GM18507 (cell line): ENCODE results near the gene PKD2L1.
A peak's percentile ranks its signal among the peaks of the same experiment; 100 is the strongest.
"Not testable (repeated sequence)": the region's sequence is repeated elsewhere in the genome, so short reads cannot be mapped to it uniquely, and the experiment has no call there.

Experiments used
- DNase-seq: peaks from one replicate; pipeline ENCODE4 v3.0.0; 2011; ENCODE audit warnings: low read depth; ENCODE audit not compliant: insufficient read length; ENCODE audit errors: extremely low spot score
- FAIRE-seq: peaks from 2 replicates; lab custom pipeline; 2011; peaks lifted over from hg19 to GRCh38; lab: Jason Lieb, UNC

PKD2L1 gene

GRCh38 chr10:100340948-100341847 is 11.2 kb upstream of the PKD2L1 start:
- no peak for DNase-seq
- FAIRE-seq: no peak

GRCh38 chr10:100339236-100339635 is 9.2 kb upstream of the PKD2L1 start:
- FAIRE-seq: peak; percentile 74
- DNase-seq: no peak

- FAIRE-seq: peak; percentile 80
These were observed 8.5 kb upstream of the PKD2L1 start for GRCh38 chr10:100338434-100339036.

DNA sequence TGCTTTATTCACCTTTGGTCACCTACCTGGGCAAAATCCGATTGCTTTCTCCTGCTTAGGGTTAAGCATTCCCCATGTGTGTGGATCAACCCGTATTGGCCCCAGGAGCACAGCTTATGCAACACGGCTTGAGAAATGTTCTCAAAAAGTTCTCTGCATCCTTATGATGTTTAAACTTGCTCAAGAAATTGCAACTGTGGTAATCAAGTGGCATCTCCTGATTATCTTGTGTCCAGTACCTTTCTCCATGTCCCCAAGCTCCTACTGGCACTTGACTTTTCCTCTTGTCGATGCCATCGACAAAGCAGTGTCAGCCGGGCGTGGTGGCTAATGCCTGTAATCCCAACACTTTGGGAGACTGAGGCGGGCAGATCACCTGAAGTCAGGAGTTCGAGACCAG is 4.7 kb upstream of the PKD2L1 start:
- no peak for FAIRE-seq
- DNase-seq: no peak

More at GRCh38 chr10:100338434-100339036, 8.5 kb upstream of the PKD2L1 start:
- DNase-seq: no peak

DNA sequence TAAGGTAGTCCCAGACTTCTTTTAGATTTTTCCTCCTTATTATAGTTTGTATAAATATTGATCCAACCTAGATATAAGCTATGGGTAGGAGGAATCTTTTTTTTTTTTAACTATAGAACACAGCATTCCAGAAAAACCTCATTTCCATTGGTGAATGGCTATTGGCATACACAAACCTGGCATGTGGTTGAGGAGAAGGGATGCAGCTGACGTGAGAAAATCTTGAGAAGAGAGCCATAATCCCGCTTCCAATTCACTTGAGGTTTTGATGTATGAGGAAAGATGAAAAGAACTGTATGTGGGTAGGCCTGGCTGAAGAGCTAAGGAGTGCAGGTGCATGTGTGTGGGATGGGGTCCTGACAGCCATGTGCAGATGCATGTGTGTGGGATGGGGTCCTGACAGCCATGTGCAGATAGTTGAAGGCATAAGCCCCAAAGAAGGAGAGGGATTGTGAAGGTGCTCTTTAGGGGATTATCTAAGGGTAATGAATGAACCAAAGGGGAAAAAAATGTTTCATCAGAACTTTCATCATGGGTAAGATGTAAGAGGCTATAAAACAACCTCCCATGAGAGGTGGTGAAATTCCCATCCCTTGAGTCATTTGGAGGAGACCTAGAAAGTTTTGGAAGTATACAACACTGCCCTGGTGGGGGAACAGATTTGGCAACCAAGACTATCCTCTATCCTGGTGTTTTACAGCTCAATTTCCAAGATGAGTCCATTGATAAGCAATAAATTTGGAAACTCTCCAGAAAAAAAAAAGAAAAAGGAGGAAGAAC is 3.8 kb upstream of the PKD2L1 start:
- no peak for FAIRE-seq
- no peak for DNase-seq

DNA sequence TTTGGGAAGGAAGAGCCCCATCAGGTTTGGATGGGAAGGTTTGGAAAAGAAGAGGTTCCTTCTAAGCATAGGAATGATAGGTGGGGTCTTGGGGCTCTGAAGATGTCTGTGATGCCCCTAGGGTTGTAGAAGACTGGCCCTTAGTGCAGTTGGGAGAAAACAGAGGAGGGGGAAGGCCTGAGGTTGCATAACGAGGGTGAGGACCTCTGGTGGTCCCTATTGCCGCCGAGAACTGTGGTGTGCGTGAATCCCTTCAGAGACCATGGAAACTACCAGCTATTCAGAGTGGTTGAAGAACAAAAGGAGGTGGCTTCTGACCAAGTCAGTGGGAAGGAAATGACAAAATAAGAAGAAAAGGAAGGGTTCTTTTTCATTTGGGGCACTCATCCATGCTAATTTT is 3.1 kb upstream of the PKD2L1 start:
- no peak for DNase-seq

GRCh38 chr10:100328198-100328597 is 1.8 kb downstream of the PKD2L1 start:
- FAIRE-seq: no peak
- DNase-seq: no peak

More for the DNA sequence above, 3.1 kb upstream of the PKD2L1 start:
- no peak for FAIRE-seq

DNA sequence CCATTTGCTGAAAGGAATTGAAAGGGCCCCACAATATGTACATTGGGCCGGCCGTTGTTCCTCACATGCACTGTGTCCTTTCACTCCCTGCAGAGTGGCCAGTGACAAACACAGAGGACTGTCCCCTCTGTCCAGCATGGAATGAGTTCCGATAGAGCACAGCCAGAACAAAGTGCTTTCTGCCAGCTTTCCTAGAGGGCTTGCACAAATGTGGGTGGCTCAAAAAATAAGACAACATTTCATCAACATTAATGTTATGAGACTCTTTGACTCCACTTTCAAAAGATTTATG is 2.4 kb downstream of the PKD2L1 start:
- FAIRE-seq (no peak), DNase-seq (no peak)

DNA sequence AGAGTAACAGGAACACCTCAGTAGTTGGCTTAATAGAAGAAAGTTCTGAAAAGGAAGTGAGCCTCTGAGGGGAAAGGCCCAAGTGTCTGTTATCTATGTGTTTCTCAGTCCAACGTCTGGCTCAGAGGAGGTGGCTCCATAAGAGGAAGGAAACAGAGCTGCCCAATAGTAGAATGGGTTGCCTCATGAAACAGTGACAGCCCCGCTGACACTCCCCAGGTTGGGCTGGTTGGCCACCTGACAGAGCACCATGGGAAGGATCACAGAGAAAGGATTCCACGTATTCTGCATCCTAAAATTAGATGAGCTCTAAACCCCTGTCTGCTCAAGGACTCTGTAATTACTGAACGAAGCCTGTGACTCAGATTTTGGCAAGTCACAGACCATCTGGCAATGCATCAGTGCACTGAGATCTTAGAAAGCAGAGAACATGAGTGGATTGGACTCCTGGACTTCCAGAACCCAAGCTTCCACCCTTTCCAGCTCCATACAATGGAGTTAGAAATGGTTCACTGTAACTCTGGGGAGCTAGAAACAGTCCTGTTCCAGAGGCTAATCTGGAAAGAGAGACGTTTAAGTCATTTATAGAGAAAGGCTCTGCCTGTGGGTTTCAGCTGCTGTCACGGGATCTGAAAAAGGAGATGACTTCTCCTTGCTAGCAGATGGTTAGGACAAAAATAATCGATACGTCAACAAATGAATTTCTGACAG is 2.9 kb downstream of the PKD2L1 start:
- DNase-seq: no peak
- FAIRE-seq: peak; percentile 99

- FAIRE-seq (no peak), DNase-seq (no peak)
These were observed 4.9 kb downstream of the PKD2L1 start for GRCh38 chr10:100325158-100325557.

GRCh38 chr10:100319707-100320402 is 10.2 kb downstream of the PKD2L1 start:
- no peak for FAIRE-seq
- no peak for DNase-seq

DNA sequence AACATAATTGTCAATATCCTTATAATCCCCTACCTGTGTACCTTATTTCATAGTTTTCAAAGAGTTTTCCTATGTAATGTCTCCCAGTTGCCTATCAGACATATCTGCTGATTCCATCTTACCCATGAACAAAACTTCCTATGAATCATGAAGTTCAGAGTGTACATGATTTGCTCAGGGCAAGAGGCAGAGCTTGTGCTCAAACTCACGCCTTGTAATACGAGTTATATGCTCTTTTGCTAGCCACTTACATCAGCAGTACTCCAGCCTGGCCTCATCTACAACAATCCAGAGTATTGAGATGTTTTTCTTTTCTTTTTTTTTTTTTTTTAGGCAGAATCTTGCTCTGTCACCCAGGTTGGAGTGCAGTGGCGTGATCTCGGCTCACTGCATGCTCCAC is 11.8 kb downstream of the PKD2L1 start:
- DNase-seq (no peak), FAIRE-seq (no peak)

DNA sequence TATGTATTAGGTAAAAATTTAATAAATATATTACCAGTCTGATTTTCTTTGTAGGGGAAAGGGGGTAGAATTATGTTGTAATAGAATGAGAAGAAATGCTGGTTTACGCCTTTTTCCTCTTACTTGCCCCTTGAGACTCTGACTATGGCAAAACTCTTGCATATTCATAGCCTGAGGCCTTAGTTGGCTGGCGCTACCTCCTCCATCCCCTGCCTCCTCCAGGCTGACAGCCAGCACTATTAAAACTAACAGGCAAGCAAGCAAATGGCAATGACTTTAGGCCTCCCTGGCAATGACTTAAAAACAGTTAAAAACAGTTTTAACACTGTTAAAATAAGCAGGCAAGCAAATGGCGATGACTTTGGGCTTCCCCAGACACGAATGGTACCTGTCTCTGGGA is 14.4 kb downstream of the PKD2L1 start:
- FAIRE-seq: no peak
- no peak for DNase-seq

DNA sequence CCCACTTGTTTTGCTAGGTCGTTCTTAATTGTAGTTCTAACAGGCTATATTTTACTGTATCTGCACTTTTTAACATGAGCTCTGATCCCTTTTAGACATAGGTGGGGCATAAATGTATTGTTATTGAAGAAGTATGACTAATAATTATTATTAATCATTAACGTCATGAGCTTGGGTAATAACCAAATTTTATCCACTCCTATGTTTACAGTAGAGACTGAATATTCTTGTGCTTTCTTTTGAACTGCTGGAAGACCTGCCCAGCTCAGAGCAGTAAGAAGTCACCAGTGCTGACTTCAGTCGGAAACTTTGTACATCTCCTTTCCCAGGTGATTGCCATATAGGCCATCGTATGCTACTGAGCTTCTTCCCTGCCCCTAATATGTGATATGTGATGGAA is 18.7 kb downstream of the PKD2L1 start:
- DNase-seq (no peak), FAIRE-seq (no peak)

DNA sequence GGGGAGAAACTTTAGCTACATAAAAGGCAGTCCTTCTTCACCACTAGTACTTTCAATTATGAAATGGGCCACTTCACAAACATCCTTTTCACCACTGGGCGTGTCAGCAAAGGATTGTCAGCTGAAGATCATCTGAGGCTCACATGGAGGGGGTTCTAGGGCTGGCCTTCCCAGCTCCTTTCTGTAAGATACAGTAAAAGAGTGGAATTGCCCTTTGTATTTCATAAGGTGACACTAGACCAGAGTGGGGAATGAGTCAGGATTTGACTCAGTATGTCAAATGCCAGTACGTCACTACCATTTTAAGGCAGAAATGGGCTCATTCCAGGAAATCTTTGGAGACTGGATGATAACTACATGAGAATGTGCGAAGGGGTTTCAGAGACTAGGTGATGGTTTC is 22.3 kb downstream of the PKD2L1 start:
- no peak for FAIRE-seq
- no peak for DNase-seq

DNA sequence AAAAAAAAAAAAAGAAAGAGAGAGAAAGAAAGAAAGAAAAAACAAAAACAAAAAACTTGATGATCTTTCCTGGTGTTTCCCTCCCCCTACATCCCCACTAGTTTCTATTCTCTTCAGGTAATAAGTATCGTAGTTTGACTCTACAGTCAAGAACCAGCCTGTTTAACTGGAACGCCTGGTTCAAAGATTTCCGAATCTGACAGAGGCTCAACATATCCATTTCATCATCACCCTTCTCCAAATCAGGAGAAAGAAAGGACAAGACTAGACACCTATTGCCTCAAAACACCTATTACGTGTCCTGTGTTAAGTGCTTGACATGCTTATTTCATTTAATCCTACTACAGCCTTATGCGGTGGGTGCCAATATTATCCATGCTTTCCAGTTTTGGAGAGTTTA is 23.2 kb downstream of the PKD2L1 start:
- FAIRE-seq (no peak), DNase-seq (no peak)

GRCh38 chr10:100304414-100304813 is 25.6 kb downstream of the PKD2L1 start:
- no peak for DNase-seq
- no peak for FAIRE-seq

- DNase-seq: no peak
These were observed 26.2 kb downstream of the PKD2L1 start for GRCh38 chr10:100303724-100304319.

DNA sequence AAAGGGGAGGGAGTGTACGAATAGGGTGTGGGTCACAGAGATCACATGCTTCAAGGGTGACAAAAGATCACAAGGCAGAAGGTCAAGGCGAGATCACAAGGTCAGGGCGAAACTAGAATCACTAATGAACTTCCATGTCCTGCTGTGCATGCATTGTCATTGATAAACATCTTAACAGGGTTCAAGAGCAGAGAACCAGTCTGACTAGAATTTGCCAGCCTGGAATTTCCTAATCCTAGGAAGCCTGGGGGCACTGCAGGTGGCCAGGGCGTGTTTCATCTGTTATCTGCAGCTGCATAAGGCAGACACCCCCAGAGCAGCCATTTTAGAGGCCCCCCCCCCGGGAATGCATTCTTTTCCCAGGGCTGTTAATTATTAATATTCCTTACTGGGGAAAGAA is 28.9 kb downstream of the PKD2L1 start:
- not testable (repeated sequence) for DNase-seq, FAIRE-seq

More at GRCh38 chr10:100303724-100304319, 26.2 kb downstream of the PKD2L1 start:
- peak; percentile 72 for FAIRE-seq
